ENCODE results near the gene KNCN. TPM values are rescaled to one million over a fixed set of nuclear protein-coding genes. Genes with fewer than 3 reads are reported as not detected.

The KNCN gene
- total and polyA plus RNA-seq, 7 donors = not detected

- Histone ChIP-seq H3K27me3 (ENCODE audit: insufficient read depth in 3 of 3, low read length in 2 of 3) (peaks cover 0 to 2% (median 0%) of the 10 kb centered on the region in 3 donors), H3K36me3 (ENCODE audit: insufficient read depth in 1 of 2, low read depth in 1 of 2) (no peaks in the 10 kb centered on the region), H3K9me3 (no peaks in the 10 kb centered on the region), H3K27ac (no peak overlapping the region), H3K4me3 (no peak overlapping the region), H3K4me1 (no peaks in the 10 kb centered on the region)
- 66 to 72% (median 67%) methylated on average over 5 of the region's 5 CpGs for WGBS, 3 donors
- DNase-seq = peak in 1 of 2 donors; percentile 40
- no peak for TF ChIP-seq CTCF (IDR thresholded peaks at IDR 0.05)
- no peak for ATAC-seq
- intact Hi-C loops (cut with DNase I) = no loop called here
Observed at GRCh38 chr1:46513536-46513935, 37.9 kb downstream of the KNCN start.

DNA sequence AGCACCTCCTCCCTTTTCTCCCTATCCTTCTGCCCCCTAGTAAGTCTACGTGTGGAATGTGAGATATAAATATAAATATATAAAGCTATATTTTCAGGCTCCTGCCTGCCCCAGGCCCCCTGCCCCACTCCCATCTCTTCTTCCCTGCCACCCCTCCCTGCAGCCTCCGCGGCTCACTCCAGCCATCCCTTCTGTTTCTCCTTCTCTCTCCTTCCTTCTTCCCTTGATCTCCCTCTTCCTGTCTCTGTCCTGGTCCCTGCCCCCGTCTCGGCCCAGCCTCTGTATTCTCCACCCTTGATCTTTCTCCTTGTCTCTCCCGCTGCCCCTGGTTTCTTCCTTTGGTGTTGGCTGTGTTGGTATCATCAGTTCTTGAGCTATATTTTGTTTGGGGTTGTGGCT lies 38.7 kb downstream of the KNCN start:
- 52 to 60% (median 59%) methylated on average over 6 of the region's 6 CpGs for WGBS, 3 donors
- TF ChIP-seq CTCF (IDR thresholded peaks at IDR 0.05) = no peak
- Histone ChIP-seq H3K27ac (no peak overlapping the region), H3K36me3 (ENCODE audit: insufficient read depth in 1 of 2, low read depth in 1 of 2) (no peaks in the 10 kb centered on the region), H3K27me3 (ENCODE audit: insufficient read depth in 3 of 3, low read length in 2 of 3) (peaks cover 0 to 4% (median 0%) of the 10 kb centered on the region in 3 donors), H3K4me3 (no peak overlapping the region), H3K9me3 (no peaks in the 10 kb centered on the region), H3K4me1 (no peaks in the 10 kb centered on the region)
- DNase-seq (peak in 1 of 2 donors; percentile 20), ATAC-seq (no peak)
- intact Hi-C loops (cut with DNase I) = no loop called here

DNA sequence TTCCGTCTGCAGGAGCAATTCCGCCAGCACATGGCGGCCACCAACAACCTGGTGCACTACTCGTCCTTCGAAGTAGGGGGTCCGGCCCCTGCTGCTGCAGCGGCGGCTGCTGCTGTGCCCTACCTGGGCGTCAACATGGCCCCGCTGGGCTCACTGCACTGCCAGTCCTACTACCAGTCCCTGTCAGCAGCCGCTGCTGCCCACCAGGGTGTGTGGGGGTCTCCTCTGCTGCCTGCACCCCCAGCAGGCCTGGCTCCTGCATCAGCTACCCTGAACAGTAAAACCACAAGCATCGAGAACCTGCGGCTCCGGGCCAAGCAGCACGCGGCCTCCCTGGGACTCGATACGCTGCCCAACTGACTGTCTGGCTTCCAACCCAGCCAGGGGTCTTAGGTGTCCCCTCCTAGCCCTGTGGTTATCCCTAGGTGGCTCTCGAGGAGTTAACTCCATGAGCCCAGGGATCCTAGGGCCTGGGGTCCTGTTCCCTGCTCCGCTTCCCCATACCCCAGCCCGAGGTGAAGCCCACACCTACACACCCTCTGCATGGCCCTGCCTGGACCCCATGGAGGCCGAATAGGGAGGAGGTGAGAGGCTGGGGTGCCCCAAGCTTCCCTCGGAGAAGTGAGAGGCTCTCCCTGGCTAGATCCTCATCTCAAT lies 39.2 kb downstream of the KNCN start:
- Histone ChIP-seq H3K4me3 (no peak overlapping the region), H3K9me3 (no peaks in the 10 kb centered on the region), H3K36me3 (ENCODE audit: insufficient read depth in 1 of 2, low read depth in 1 of 2) (no peaks in the 10 kb centered on the region), H3K4me1 (no peaks in the 10 kb centered on the region), H3K27me3 (ENCODE audit: insufficient read depth in 3 of 3, low read length in 2 of 3) (peaks cover 0 to 4% (median 0%) of the 10 kb centered on the region in 3 donors), H3K27ac (no peak overlapping the region)
- peak; percentile 8 to 45 for DNase-seq
- intact Hi-C loops (cut with DNase I) = no loop called here
- 76 to 78% (median 76%) methylated on average over 23 of the region's 23 CpGs for WGBS, 3 donors
- no peak for TF ChIP-seq CTCF (IDR thresholded peaks at IDR 0.05)
- ATAC-seq = no peak

- WGBS, 3 donors = 66 to 73% (median 72%) methylated on average over 8 of the region's 8 CpGs
- Histone ChIP-seq H3K27me3 (ENCODE audit: insufficient read depth in 3 of 3, low read length in 2 of 3) (peaks cover 0 to 4% (median 0%) of the 10 kb centered on the region in 3 donors), H3K9me3 (no peaks in the 10 kb centered on the region), H3K36me3 (ENCODE audit: insufficient read depth in 1 of 2, low read depth in 1 of 2) (no peaks in the 10 kb centered on the region), H3K27ac (no peak overlapping the region), H3K4me1 (no peaks in the 10 kb centered on the region), H3K4me3 (no peak overlapping the region)
- intact Hi-C loops (cut with DNase I) = no loop called here
- TF ChIP-seq CTCF (IDR thresholded peaks at IDR 0.05) = no peak
- no peak for ATAC-seq
- DNase-seq = peak; percentile 2 to 42
Observed at GRCh38 chr1:46510998-46511365, 40.5 kb downstream of the KNCN start.

Data from psoas muscle (tissue), 8 donors.